ENCODE results near the gene DAGLA. TPM values are rescaled to one million over a fixed set of nuclear protein-coding genes. Genes with fewer than 3 reads are reported as not detected.

DAGLA gene
- total RNA-seq, 1 experiment from 2014 or later, result 4.5 TPM

GRCh38 chr11:61779666-61780525 lies 99.7 kb downstream of the DAGLA start:
- H3K4me1 Mint-ChIP-seq, result peaks cover 20 to 22% of the 10 kb centered on the region in 2 experiments
- Histone ChIP-seq H2BK120ac (ENCODE audit: low read depth, low read length, poor library complexity, severe bottlenecking) (no peak overlapping the region), H3K18ac (ENCODE audit: insufficient read length, low read depth, low read length) (no peak overlapping the region), H3K79me2 (ENCODE audit: insufficient read depth, low read length) (no peaks in the 10 kb centered on the region), H4K8ac (replicated peaks; ENCODE audit: insufficient read length, low read depth, low read length) (no peak overlapping the region), H2BK20ac (ENCODE audit: low read depth, low read length, poor library complexity, severe bottlenecking) (no peak overlapping the region), H2BK5ac (ENCODE audit: insufficient read length, low read length) (no peak overlapping the region), H3K56ac (ENCODE audit: insufficient read length, low read depth, low read length) (no peak overlapping the region), H2BK12ac (ENCODE audit: insufficient read length, low read depth, low read length) (no peak overlapping the region), H2AK5ac (ENCODE audit: insufficient read length, low read length) (no peak overlapping the region), H3K4ac (ENCODE audit: low read depth, low read length) (no peak overlapping the region), H3K79me1 (ENCODE audit: insufficient read depth, low read depth, low read length, poor library complexity, severe bottlenecking) (no peaks in the 10 kb centered on the region), H2AFZ (ENCODE audit: low read length) (no peak overlapping the region), H4K20me1 (ENCODE audit: control insufficient read depth, insufficient read depth, insufficient read length) (no peaks in the 10 kb centered on the region), H3K14ac (ENCODE audit: insufficient read depth, low read length) (no peak overlapping the region; the same call in 1 of the 2 replicates), H3K23me2 (ENCODE audit: insufficient read length, low read depth, low read length, poor library complexity, severe bottlenecking) (no peaks in the 10 kb centered on the region), H3K23ac (ENCODE audit: insufficient read length, low read depth, low read length) (no peak overlapping the region), H3K9me3 (ENCODE audit: control insufficient read depth, low read depth, low read length) (no peaks in the 10 kb centered on the region), H4K91ac (ENCODE audit: insufficient read length, low read depth, low read length) (no peak overlapping the region), H3T11ph (ENCODE audit: low read length) (no peak overlapping the region), H3K4me1 (ENCODE audit: insufficient read depth, low read length) (no peaks in the 10 kb centered on the region), H3K4me2 (ENCODE audit: insufficient read depth, insufficient read length, low read length) (no peak overlapping the region), H3K27ac (ENCODE audit: insufficient read length, low read depth, low read length) (no peak overlapping the region), H2BK15ac (ENCODE audit: low read depth, low read length) (no peak overlapping the region), H3K27me3 (ENCODE audit: insufficient read depth, low read length) (no peaks in the 10 kb centered on the region), H4K5ac (ENCODE audit: insufficient read length, low read depth, low read length) (no peak overlapping the region), H3K9ac (ENCODE audit: extremely low read depth, insufficient read length, low read length) (no peak overlapping the region)
- no peak overlapping the region; a peak in 1 of 5 replicates for H3K4me3 Mint-ChIP-seq
- no peak for TF ChIP-seq CTCF (conservative IDR thresholded peaks at IDR 0.05)
- no peak for DNase-seq
- WGBS (ENCODE audit: extremely low coverage, insufficient read length, low lambda C conversion rate), result no CpG with 5 or more reads among the region's 14 CpGs
- H3K36me3 Mint-ChIP-seq (ENCODE audit: insufficient read depth in 1 of 3, low read depth in 3 of 3), result peaks cover 10 to 32% (median 26%) of the 10 kb centered on the region in 3 experiments
- H3K27me3 Mint-ChIP-seq (ENCODE audit: low read depth), result peaks cover 2% of the 10 kb centered on the region; the same call in 1 of the 2 replicates
- H3K27ac Mint-ChIP-seq, result peak overlapping the region in 1 of 3 experiments; percentile 32; a peak in 3 of 7 replicates
- H3K9me3 Mint-ChIP-seq, result peaks cover 0 to 2% of the 10 kb centered on the region in 2 experiments; a peak in 2 of 5 replicates

All from H9 (cell line).